ENCODE data around the gene BSN. TPM values are rescaled to one million over a fixed set of nuclear protein-coding genes. Genes with fewer than 3 reads are reported as not detected.

The BSN gene
- total RNA-seq, 1 donor from 2014 or later: 0.62 TPM

- intact Hi-C loops (cut with DNase I): loop anchor here (10.0 kb wide), 1 partner anchor 59 kb away; the partner anchor contains the start of gene DAG1
- no peak for DNase-seq (ENCODE audit: low spot score)
Observed at GRCh38 chr3:49533786-49534519, 20.3 kb upstream of the BSN start.

DNA sequence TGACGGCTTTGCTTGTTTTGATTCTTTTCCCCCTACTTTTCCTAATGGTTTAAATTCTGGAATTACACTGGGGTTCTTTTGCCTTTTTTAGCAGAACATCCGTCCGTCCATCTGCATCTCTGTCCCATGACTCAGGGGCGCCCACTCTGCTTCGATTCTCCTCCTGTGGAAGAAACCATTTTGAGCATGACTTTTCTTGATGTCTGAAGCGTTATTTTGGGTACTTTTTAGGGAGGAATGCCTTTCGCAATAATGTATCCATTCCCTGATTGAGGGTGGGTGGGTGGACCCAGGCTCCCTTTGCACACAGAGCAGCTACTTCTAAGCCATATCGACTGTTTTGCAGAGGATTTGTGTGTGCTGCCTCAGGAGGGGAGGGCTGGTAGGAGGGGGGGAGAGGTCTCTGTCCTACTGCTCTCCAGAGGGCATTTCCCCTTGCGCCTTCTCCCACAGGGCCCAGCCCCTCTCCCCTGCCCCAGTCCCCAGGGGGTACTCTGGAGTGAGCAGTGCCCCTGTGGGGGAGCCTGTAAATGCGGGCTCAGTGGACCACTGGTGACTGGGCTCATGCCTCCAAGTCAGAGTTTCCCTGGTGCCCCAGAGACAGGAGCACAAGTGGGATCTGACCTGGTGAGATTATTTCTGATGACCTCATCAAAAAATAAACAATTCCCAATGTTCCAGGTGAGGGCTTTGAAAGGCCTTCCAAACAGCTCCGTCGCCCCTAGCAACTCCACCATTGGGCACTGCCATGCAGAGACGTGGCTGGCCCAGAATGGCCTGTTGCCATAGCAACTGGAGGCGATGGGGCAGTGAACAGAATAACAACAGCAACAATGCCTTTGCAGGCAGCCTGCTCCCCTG, 19.5 kb upstream of the BSN start:
- intact Hi-C loops (cut with DNase I): loop anchor here (10.0 kb wide), 1 partner anchor 60 kb away; the partner anchor contains the start of gene DAG1
- DNase-seq (ENCODE audit: low spot score) (no peak), ATAC-seq (no peak)

More at GRCh38 chr3:49533786-49534519, 20.3 kb upstream of the BSN start:
- ATAC-seq: peak; percentile 58

DNA sequence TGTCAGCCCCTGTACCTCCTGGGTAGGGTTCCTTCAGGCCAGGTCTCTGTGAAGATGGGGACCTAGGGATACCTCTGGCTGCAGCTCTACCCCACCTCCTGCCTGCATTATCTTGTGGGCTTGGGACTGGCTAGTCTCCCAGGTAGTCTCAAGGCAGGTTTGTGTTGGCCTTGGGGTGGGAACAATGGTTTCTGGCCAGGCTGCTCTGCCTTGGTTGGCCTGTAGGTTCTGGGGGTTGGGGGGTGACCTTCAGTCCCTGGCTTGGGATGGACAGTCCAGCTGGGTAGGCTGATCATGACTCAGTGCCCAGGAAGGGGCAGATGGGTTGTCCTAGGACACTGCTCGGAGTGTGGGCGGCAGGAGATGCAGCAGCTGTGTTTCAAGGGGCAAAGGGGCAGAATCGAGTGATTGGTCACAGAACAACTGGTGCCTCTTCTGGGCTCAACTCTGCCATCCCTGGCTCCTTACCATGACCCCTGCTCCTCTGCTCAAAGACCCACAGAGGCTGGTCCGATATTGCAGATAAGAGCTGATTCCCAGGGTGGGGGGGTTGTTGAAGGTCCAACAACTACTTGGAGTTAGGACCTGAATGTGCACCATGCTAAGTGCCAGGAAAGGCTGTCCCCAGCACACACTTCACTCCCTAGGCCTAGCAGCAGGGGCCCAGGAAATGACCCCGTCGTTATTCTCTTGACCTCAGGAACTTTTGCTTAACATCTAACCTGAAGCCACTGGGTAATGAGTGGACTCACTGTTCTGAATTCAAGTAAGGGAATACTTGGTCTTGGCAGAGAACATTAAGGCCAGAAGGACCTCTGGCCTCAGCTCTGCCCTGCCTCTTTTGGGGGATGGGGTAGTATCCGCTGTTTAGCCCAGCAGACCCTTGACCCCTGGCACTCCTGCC, 18.1 kb upstream of the BSN start:
- no peak for DNase-seq (ENCODE audit: low spot score)
- intact Hi-C loops (cut with DNase I): loop anchor here (10.0 kb wide), 1 partner anchor 61 kb away; the partner anchor contains the start of gene DAG1

GRCh38 chr3:49536875-49537533, 17.3 kb upstream of the BSN start:
- intact Hi-C loops (cut with DNase I): loop anchor here (10.0 kb wide), 1 partner anchor 62 kb away; the partner anchor contains the start of gene DAG1
- ATAC-seq (no peak), DNase-seq (ENCODE audit: low spot score) (no peak)

More for the DNA sequence above, 18.1 kb upstream of the BSN start:
- no peak for ATAC-seq

DNA sequence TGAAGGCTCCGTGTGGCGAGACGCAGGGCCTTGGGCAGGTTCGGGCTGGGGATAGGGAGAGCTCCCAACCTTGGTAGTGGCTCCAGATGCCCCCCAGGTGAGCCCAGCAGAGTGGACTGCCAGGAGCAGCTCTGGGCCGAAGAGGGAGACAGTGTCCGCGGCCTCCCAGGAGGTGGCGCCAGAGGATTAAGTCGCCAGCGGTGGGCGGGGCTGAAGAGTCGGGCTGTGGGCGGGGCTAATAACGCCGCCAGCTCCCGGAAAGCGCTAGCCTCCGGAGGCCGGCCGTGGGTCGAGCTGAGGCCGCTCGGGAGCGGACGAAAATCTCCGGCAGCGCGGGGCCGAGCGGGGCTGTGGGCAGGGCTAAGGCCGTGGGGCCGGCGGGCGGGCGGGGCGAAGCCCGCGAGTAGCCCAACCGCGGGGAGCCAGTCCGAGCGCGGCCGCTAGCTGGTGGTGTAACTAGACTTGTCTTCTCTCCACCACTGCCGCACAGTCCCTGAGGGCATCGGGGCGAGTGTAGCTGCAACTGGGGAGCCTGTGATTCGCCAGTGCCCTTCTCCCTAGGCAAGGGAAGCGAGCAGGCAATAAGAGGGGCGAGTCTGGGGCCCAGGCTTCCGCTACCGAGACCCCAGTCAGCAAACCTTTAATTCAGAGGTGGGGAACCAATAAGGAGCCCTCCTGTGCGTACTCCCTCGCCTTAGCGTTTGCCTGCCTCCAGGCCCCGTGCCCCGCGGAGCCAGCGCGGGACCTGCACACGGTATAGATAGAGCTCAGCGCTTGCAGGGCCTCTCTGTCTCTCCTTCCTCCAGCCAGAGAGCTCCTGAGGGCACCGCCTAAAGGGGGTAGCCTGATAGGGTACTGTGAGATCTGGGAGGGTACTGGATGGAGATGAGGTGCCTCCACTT, 14.4 kb upstream of the BSN start:
- peak; percentile 98 for ATAC-seq
- peak; percentile 98 for DNase-seq (ENCODE audit: low spot score)
- intact Hi-C loops (cut with DNase I): loop anchor here (5.0 to 10.0 kb wide), 2 partner anchors 65 to 132 kb away; partner anchors contain the start of genes APEH and DAG1

DNA sequence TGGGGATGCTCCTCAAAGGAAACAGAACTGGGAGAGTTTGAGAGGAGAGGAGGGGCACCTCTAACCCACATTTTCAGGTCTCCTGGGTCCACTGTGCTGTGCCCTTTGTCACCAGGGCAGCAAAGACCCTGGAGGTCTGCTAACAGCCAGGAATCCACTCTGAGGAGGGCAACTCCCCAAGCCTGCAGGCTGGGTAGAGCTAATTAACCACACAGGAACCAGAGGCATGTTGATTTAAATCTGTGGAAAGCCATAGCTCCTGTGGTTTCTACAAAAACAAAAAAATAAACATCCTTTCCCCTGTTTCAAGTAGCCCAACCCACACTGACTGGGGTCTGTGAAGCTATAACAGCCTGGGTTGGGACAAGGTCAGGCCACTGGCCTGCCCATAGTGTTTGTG, 2.2 kb upstream of the BSN start:
- intact Hi-C loops (cut with DNase I): no loop called here
- ATAC-seq (no peak), DNase-seq (ENCODE audit: low spot score) (no peak)

- ATAC-seq: peak; percentile 2
- intact Hi-C loops (cut with DNase I): no loop called here
- no peak for DNase-seq (ENCODE audit: low spot score)
Observed at GRCh38 chr3:49553324-49553691, 969 bp upstream of the BSN start.

- intact Hi-C loops (cut with DNase I): no loop called here
- DNase-seq (ENCODE audit: low spot score): peak; percentile 75
Observed at GRCh38 chr3:49554633-49555265, 472 bp downstream of the BSN start.

GRCh38 chr3:49556500-49557275, 2.4 kb downstream of the BSN start:
- DNase-seq (ENCODE audit: low spot score): no peak
- ATAC-seq: no peak
- intact Hi-C loops (cut with DNase I): no loop called here

More at GRCh38 chr3:49554633-49555265, 472 bp downstream of the BSN start:
- ATAC-seq: peak; percentile 53

GRCh38 chr3:49563040-49563578, 8.8 kb downstream of the BSN start:
- DNase-seq (ENCODE audit: low spot score) (no peak), ATAC-seq (no peak)
- intact Hi-C loops (cut with DNase I): no loop called here

DNA sequence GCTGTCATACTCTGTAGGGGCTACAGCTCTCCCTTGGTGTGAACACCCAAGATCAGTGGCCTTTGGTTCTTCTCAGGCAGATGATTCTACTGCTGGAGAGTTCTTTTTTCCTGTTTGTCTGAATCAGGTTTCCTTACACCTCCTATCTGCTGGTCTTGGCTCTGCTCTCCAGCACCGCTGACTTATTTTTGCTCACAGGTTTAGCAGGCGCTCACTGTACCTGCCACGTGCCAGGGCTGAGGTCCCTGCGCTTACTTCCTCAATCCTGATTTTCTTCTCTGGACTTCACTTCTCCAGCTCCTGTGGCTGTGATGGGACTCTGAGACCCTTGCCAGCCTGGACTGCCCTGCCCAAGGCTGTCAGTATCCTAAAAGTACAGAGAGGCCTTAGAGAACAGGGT, 9.5 kb downstream of the BSN start:
- ATAC-seq: no peak
- no peak for DNase-seq (ENCODE audit: low spot score)
- intact Hi-C loops (cut with DNase I): no loop called here

- ATAC-seq: no peak
- DNase-seq (ENCODE audit: low spot score): no peak
- intact Hi-C loops (cut with DNase I): loop anchor here (5.0 kb wide), 1 partner anchor 536 kb away; no protein-coding TSS in a partner anchor
Observed at GRCh38 chr3:49566312-49566711, 12.0 kb downstream of the BSN start.

DNA sequence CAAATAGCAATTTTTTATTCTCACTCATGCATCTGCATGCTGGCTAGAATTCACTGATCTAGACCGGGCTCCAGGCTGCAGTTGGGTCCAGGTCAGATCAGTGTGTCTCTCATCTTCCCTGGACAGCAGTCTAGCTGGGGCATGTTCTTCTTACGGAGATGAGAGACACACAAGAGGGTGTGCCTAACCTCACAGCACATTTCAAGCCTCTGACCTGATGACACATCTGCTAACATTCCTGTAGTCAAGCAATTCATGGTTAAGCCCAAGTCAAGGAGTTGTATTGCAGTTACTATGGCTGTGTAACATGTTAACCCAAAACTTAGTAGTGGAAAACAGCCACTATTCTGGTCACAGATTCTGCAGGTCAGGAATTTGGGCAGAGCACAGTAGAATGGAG, 13.1 kb downstream of the BSN start:
- DNase-seq (ENCODE audit: low spot score) (no peak), ATAC-seq (no peak)
- intact Hi-C loops (cut with DNase I): loop anchor here (5.0 kb wide), 1 partner anchor 535 kb away; no protein-coding TSS in a partner anchor

GRCh38 chr3:49568965-49569364, 14.7 kb downstream of the BSN start:
- no peak for DNase-seq (ENCODE audit: low spot score)
- no peak for ATAC-seq
- intact Hi-C loops (cut with DNase I): loop anchor here (5.0 kb wide), 1 partner anchor 533 kb away; no protein-coding TSS in a partner anchor

GRCh38 chr3:49570028-49570654, 15.9 kb downstream of the BSN start:
- no peak for DNase-seq (ENCODE audit: low spot score)
- intact Hi-C loops (cut with DNase I): no loop called here
- ATAC-seq: no peak
